Fibroblast of skin of right quadriceps (primary cell): ENCODE data around the gene NUBPL.

Experiments used
- DNase-seq: peaks from one replicate; pipeline ENCODE4 v3.0.0-alpha.2; 2013

Gene NUBPL

GRCh38 chr14:31561155-31561846 lies at the start of gene NUBPL:
Gene NUBPL, plus strand, starts transcription at chr14:31561404. Its CDS starts 36 bp downstream, at chr14:31561440.
- DNase-seq = peak; percentile 94

- no peak for DNase-seq
Measured at GRCh38 chr14:31527087-31527486, 34.1 kb upstream of the NUBPL start.

GRCh38 chr14:31527546-31527945 lies 33.7 kb upstream of the NUBPL start:
- no peak for DNase-seq

GRCh38 chr14:31529053-31529452 lies 32.2 kb upstream of the NUBPL start:
- DNase-seq = no peak

- peak; percentile 16 for DNase-seq
Measured at GRCh38 chr14:31530136-31530535, 31.1 kb upstream of the NUBPL start.

- DNase-seq = no peak
Measured at GRCh38 chr14:31536201-31536960, 24.8 kb upstream of the NUBPL start.

- DNase-seq = no peak
Measured at GRCh38 chr14:31541702-31542101, 19.5 kb upstream of the NUBPL start.

- DNase-seq = no peak
Measured at GRCh38 chr14:31543969-31544799, 17.0 kb upstream of the NUBPL start.

- DNase-seq = no peak
Measured at GRCh38 chr14:31544816-31545215, 16.4 kb upstream of the NUBPL start.

- DNase-seq = no peak
Measured at GRCh38 chr14:31545328-31545727, 15.9 kb upstream of the NUBPL start.

- no peak for DNase-seq
Measured at GRCh38 chr14:31549817-31550216, 11.4 kb upstream of the NUBPL start.

- no peak for DNase-seq
Measured at GRCh38 chr14:31550589-31550988, 10.6 kb upstream of the NUBPL start.

- DNase-seq = no peak
Measured at GRCh38 chr14:31556191-31556590, 5.0 kb upstream of the NUBPL start.

- DNase-seq = no peak
Measured at GRCh38 chr14:31559939-31560338, 1.3 kb upstream of the NUBPL start.

GRCh38 chr14:31560759-31561154 lies 447 bp upstream of the NUBPL start:
- DNase-seq = no peak

- DNase-seq = no peak
Measured at GRCh38 chr14:31564194-31564593, 3.0 kb downstream of the NUBPL start.

- peak; percentile 31 for DNase-seq
Measured at GRCh38 chr14:31566456-31566855, 5.3 kb downstream of the NUBPL start.

- DNase-seq = no peak
Measured at GRCh38 chr14:31567655-31568054, 6.5 kb downstream of the NUBPL start.

- DNase-seq = no peak
Measured at GRCh38 chr14:31568161-31568560, 7.0 kb downstream of the NUBPL start.

- peak; percentile 23 for DNase-seq
Measured at GRCh38 chr14:31568671-31569070, 7.5 kb downstream of the NUBPL start.

GRCh38 chr14:31572955-31573354 lies 11.8 kb downstream of the NUBPL start:
- no peak for DNase-seq

GRCh38 chr14:31576949-31577348 lies 15.7 kb downstream of the NUBPL start:
- no peak for DNase-seq

GRCh38 chr14:31578266-31578665 lies 17.1 kb downstream of the NUBPL start:
- no peak for DNase-seq
